Panc1 (cell line): Measurements from ENCODE around the gene MEP1B. TPM values are rescaled to one million over a fixed set of nuclear protein-coding genes. Genes with fewer than 3 reads are reported as not detected.

Experiments
- ATAC-seq: fragments of 200-7000 bp; cut with Tn5 transposase; 2 replicates; pipeline ENCODE4 v1.9.1; 2020; ENCODE audit warnings: mild to moderate bottlenecking, moderate library complexity
- BruUV-seq: library from RNA; stranded (reverse); fragments of 400-500 nt; replicated peaks from 2 replicates; lab custom pipeline; 2021; lab: Mats Ljungman, UMichigan
- CTCF ChIA-PET: fragments of 300-600 bp; sonication (Branson Sonifier 250); formaldehyde crosslinking; loops from one replicate; lab custom pipeline; 2022; ENCODE audit warnings: antibody characterized with exemption; lab: Charles Lee
- POLR2A ChIA-PET: fragments of 300-600 bp; sonication (Branson Sonifier 250); formaldehyde crosslinking; loops from one replicate; lab custom pipeline; 2022; ENCODE audit warnings: antibody characterized with exemption; lab: Charles Lee
- DNase-seq: peaks from one replicate; pipeline ENCODE4 v3.0.0-alpha.2; 2010; ENCODE audit warnings: low read depth, low spot score
- H3K27ac ChIP-seq: 2 replicates; pipeline ENCODE4 v1.5.1; 2011; ENCODE audit warnings: mild to moderate bottlenecking, low read length, inconsistent platforms
- H3K27me3 ChIP-seq: fragments of 200-500 bp; sonication (Bioruptor generic); 2 replicates; pipeline ENCODE4 v1.6.0; 2014; ENCODE audit warnings: low read length, inconsistent platforms; ENCODE audit not compliant: control insufficient read depth, insufficient read depth
- H3K36me3 ChIP-seq: fragments of 200-500 bp; sonication (Bioruptor generic); 2 replicates; pipeline ENCODE4 v1.5.1; 2014; ENCODE audit warnings: inconsistent platforms, mild to moderate bottlenecking, low read length, moderate library complexity; ENCODE audit not compliant: control insufficient read depth, insufficient read depth
- H3K4me1 ChIP-seq: 2 replicates; pipeline ENCODE4 v1.5.1; 2011; ENCODE audit warnings: inconsistent platforms, mild to moderate bottlenecking, low read length, moderate library complexity; ENCODE audit not compliant: control insufficient read depth, insufficient read depth
- H3K4me3 ChIP-seq, 2 experiments: 2 replicates each; pipeline ENCODE4 v1.5.1; 2011 to 2012; ENCODE audit warnings: low read depth in 2 of 2, low read length in 2 of 2, mild to moderate bottlenecking in 2 of 2, inconsistent platforms in 1 of 2, moderate library complexity in 1 of 2
- H3K9me3 ChIP-seq: fragments of 200-500 bp; sonication (Bioruptor generic); 2 replicates; pipeline ENCODE4 v1.5.1; 2014; ENCODE audit warnings: low read depth, mild to moderate bottlenecking, inconsistent platforms, low read length, moderate library complexity; ENCODE audit not compliant: control insufficient read depth, insufficient read depth
- CTCF ChIP-seq: fragments of 450-650 bp; IDR thresholded peaks from 2 replicates; pipeline ENCODE4 v1.5.1; 2017; ENCODE audit warnings: mild to moderate bottlenecking
- POLR2AphosphoS5 ChIP-seq: IDR thresholded peaks from 2 replicates; pipeline ENCODE4 v1.6.1; 2012; ENCODE audit warnings: mild to moderate bottlenecking, low read depth, low read length, moderate library complexity
- REST ChIP-seq, 2 experiments: IDR thresholded peaks; 2 replicates each; pipeline ENCODE4 v1.6.1; 2011 to 2012; ENCODE audit warnings: low read depth in 2 of 2, control low read depth in 1 of 2, low read length in 1 of 2, mild to moderate bottlenecking in 1 of 2, moderate library complexity in 1 of 2; ENCODE audit not compliant: insufficient read depth in 1 of 2
- SIN3A ChIP-seq: IDR thresholded peaks from 2 replicates; pipeline ENCODE4 v1.6.1; 2012; ENCODE audit warnings: low read depth, mild to moderate bottlenecking, low read length, moderate library complexity, borderline replicate concordance; ENCODE audit not compliant: insufficient read depth
- TCF7L2 ChIP-seq: IDR thresholded peaks from 2 replicates; pipeline ENCODE4 v1.6.1; 2011; ENCODE audit warnings: mild to moderate bottlenecking, low read depth, low read length, inconsistent platforms
- in situ Hi-C: cut with HindIII; loops from 2 replicates; pipeline ENCODE4 v1.10.0; 2016; ENCODE audit warnings: low sequenced_read_pairs, low pct_unique_long_range_greater_than_20kb
- intact Hi-C: fragments of 100-400 bp; cut with micrococcal nuclease; formaldehyde crosslinking; loops from one replicate; pipeline ENCODE4 v1.10.0; 2022; ENCODE audit not compliant: unreplicated experiment
- total RNA-seq: library from RNA; stranded (reverse); gene quantifications from one replicate; pipeline ENCODE4 v1.2.1, GENCODE V29; 2021; ENCODE audit not compliant: unreplicated experiment

MEP1B gene
- total RNA-seq, 1 experiment from 2014 or later = 0.28 TPM

- Histone ChIP-seq H3K4me3 (no peak overlapping the region), H3K27ac (no peak overlapping the region), H3K36me3 (no peaks in the 10 kb centered on the region), H3K4me1 (no peaks in the 10 kb centered on the region), H3K27me3 (no peaks in the 10 kb centered on the region), H3K9me3 (no peaks in the 10 kb centered on the region)
- TF ChIP-seq REST (IDR thresholded peaks at IDR 0.05; ENCODE audit: insufficient read depth in 1 of 2, low read depth in 2 of 2, low read length in 1 of 2) (no peak), POLR2AphosphoS5 (no peak), TCF7L2 (no peak), SIN3A (no peak), CTCF (no peak)
- no TSS peak for BruUV-seq
- ATAC-seq (no peak), DNase-seq (no peak)
- in situ Hi-C loops = no loop called here
- intact Hi-C loops = no loop called here
- CTCF ChIA-PET = no interaction called here
- POLR2A ChIA-PET = no interaction called here
Observed at GRCh38 chr18:32201948-32202672, 12.3 kb downstream of the MEP1B start.

- in situ Hi-C loops (no loop called here), intact Hi-C loops (no loop called here)
- ChIA-PET POLR2A (no interaction called here), CTCF (interaction anchor here (0.6 kb wide), 1 partner anchor 270 kb away, joined by 4 read pairs; no protein-coding TSS in a partner anchor)
- H3K36me3 ChIP-seq = no peaks in the 10 kb centered on the region
- no peak for ATAC-seq
- no peaks in the 10 kb centered on the region for H3K27me3 ChIP-seq
- H3K4me3 ChIP-seq = no peak overlapping the region
- TF ChIP-seq REST (IDR thresholded peaks at IDR 0.05; ENCODE audit: insufficient read depth in 1 of 2, low read depth in 2 of 2, low read length in 1 of 2) = no peak
- TF ChIP-seq POLR2AphosphoS5 = no peak
- TF ChIP-seq TCF7L2 = no peak
- no peak for TF ChIP-seq SIN3A
- TF ChIP-seq CTCF = no peak
- DNase-seq = no peak
- H3K9me3 ChIP-seq = no peaks in the 10 kb centered on the region
- H3K27ac ChIP-seq = no peak overlapping the region
- no peaks in the 10 kb centered on the region for H3K4me1 ChIP-seq
- BruUV-seq = no TSS peak
Observed at GRCh38 chr18:32208023-32208422, 18.2 kb downstream of the MEP1B start.
